ENCODE measurements around the gene XIRP2. TPM values are rescaled to one million over a fixed set of nuclear protein-coding genes. Genes with fewer than 3 reads are reported as not detected.
A peak's percentile ranks its signal among the peaks of the same experiment; 100 is the strongest.

Gene XIRP2
- total and polyA plus RNA-seq, 10 of the 15 experiments (the other 5 are each of a cell fraction or from before 2014, with no cell fraction given) = 0.03 TPM; not detected in 9

GRCh38 chr2:166895243-166895642 is 7.0 kb downstream of the XIRP2 start:
- TF ChIP-seq MXI1 (IDR thresholded peaks at IDR 0.05; ENCODE audit: low read depth, low read length) (no peak), NBN (IDR thresholded peaks at IDR 0.05) (no peak)
- TF ChIP-seq, protein P1, sequence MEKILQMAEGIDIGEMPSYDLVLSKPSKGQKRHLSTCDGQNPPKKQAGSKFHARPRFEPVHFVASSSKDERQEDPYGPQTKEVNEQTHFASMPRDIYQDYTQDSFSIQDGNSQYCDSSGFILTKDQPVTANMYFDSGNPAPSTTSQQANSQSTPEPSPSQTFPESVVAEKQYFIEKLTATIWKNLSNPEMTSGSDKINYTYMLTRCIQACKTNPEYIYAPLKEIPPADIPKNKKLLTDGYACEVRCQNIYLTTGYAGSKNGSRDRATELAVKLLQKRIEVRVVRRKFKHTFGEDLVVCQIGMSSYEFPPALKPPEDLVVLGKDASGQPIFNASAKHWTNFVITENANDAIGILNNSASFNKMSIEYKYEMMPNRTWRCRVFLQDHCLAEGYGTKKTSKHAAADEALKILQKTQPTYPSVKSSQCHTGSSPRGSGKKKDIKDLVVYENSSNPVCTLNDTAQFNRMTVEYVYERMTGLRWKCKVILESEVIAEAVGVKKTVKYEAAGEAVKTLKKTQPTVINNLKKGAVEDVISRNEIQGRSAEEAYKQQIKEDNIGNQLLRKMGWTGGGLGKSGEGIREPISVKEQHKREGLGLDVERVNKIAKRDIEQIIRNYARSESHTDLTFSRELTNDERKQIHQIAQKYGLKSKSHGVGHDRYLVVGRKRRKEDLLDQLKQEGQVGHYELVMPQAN (conservative IDR thresholded peaks at IDR 0.05) = no peak
- 0 out of 3 replicates have a peak, but pooled peaks have one; percentile 23 for ATAC-seq
- H3K27ac ChIP-seq (ENCODE audit: control insufficient read depth, insufficient read depth) = no peak overlapping the region
- no peaks in the 10 kb centered on the region for H3K79me2 ChIP-seq (ENCODE audit: control insufficient read depth, insufficient read depth, low read length)
- intact Hi-C loops (cut with micrococcal nuclease; ENCODE audit: unreplicated experiment) (loop anchor here (10.0 kb wide), 1 partner anchor 360 kb away; no protein-coding TSS in a partner anchor), in situ Hi-C loops (cut with MboI) (no loop called here)
- no TSS peak for BruUV-seq (replicated peaks)
- H4K20me1 ChIP-seq (ENCODE audit: control insufficient read depth, insufficient read depth) = no peaks in the 10 kb centered on the region
- no peak for FAIRE-seq
- ChIA-PET CTCF (no interaction called here), RAD21 (ENCODE audit: unreplicated experiment) (interaction anchor here (1.5 kb wide), 1 partner anchor 194 kb away, joined by 3 read pairs; no protein-coding TSS in a partner anchor), POLR2A (no interaction called here), SMC1A (ENCODE audit: uncharacterized antibody, unreplicated experiment) (interaction anchor here (1.5 to 3.6 kb wide), 2 partner anchors 195 to 268 kb away, joined by 3 to 10 read pairs; no protein-coding TSS in a partner anchor)
- H3K36me3 ChIP-seq (ENCODE audit: control insufficient read depth in 2 of 2, insufficient read depth in 2 of 2, low read length in 1 of 2) = no peaks in the 10 kb centered on the region
- no peaks in the 10 kb centered on the region for H3K4me1 ChIP-seq (ENCODE audit: control insufficient read depth, insufficient read depth, low read length)
- H3K27me3 ChIP-seq (replicated peaks in 1 of 2; ENCODE audit: control insufficient read depth in 2 of 2, insufficient read depth in 2 of 2, low read length in 1 of 2) = no peaks in the 10 kb centered on the region
- no peak overlapping the region for H2AFZ ChIP-seq (ENCODE audit: control insufficient read depth, low read depth, low read length)
- H3K9me3 ChIP-seq (replicated peaks; ENCODE audit: control insufficient read depth, insufficient read depth, low read length) = no peaks in the 10 kb centered on the region
- no peak overlapping the region for H3K9ac ChIP-seq (ENCODE audit: control insufficient read depth, insufficient read depth, low read length)
- no peak overlapping the region for H3K4me2 ChIP-seq (ENCODE audit: control insufficient read depth, insufficient read depth)
- no peak overlapping the region for H3K4me3 ChIP-seq
- DNase-seq (ENCODE audit: low read depth, low spot score) = no peak
- 6% methylated on average over 2 of the region's 2 CpGs for WGBS (ENCODE audit: insufficient coverage, insufficient replicate concordance, low lambda C conversion rate, missing lambda C conversion rate)

- Histone ChIP-seq H3K36me3 (ENCODE audit: control insufficient read depth in 2 of 2, insufficient read depth in 2 of 2, low read length in 1 of 2) (no peaks in the 10 kb centered on the region), H3K79me2 (ENCODE audit: control insufficient read depth, insufficient read depth, low read length) (no peaks in the 10 kb centered on the region), H3K9ac (ENCODE audit: control insufficient read depth, insufficient read depth, low read length) (no peak overlapping the region), H3K4me3 (no peak overlapping the region), H2AFZ (ENCODE audit: control insufficient read depth, low read depth, low read length) (no peak overlapping the region), H3K9me3 (replicated peaks; ENCODE audit: control insufficient read depth, insufficient read depth, low read length) (no peaks in the 10 kb centered on the region), H3K4me2 (ENCODE audit: control insufficient read depth, insufficient read depth) (no peak overlapping the region), H3K4me1 (ENCODE audit: control insufficient read depth, insufficient read depth, low read length) (no peaks in the 10 kb centered on the region), H3K27ac (ENCODE audit: control insufficient read depth, insufficient read depth) (no peak overlapping the region), H3K27me3 (replicated peaks in 1 of 2; ENCODE audit: control insufficient read depth in 2 of 2, insufficient read depth in 2 of 2, low read length in 1 of 2) (no peaks in the 10 kb centered on the region), H4K20me1 (ENCODE audit: control insufficient read depth, insufficient read depth) (no peaks in the 10 kb centered on the region)
- TF ChIP-seq ZNF217 (IDR thresholded peaks at IDR 0.05) (no peak), HDAC6 (IDR thresholded peaks at IDR 0.05; ENCODE audit: unreplicated experiment) (no peak), CHD4 (IDR thresholded peaks at IDR 0.05) (no peak), KLF5 (IDR thresholded peaks at IDR 0.05; ENCODE audit: partially characterized antibody) (no peak), BRCA1 (IDR thresholded peaks at IDR 0.05; ENCODE audit: low read depth, low read length) (no peak), SUZ12 (IDR thresholded peaks at IDR 0.05; ENCODE audit: unreplicated experiment) (no peak), HDGF (IDR thresholded peaks at IDR 0.05) (no peak), HDAC2 (IDR thresholded peaks at IDR 0.05) (no peak), ZNF24 (IDR thresholded peaks at IDR 0.05) (no peak), TCF3 (IDR thresholded peaks at IDR 0.05; ENCODE audit: borderline replicate concordance, insufficient read depth, low read depth, low read length) (no peak), ELK1 (IDR thresholded peaks at IDR 0.05; ENCODE audit: low read depth, low read length) (no peak)
- SMC1A ChIA-PET (ENCODE audit: uncharacterized antibody, unreplicated experiment) = no interaction called here
- CTCF ChIA-PET = interaction anchor here (0.6 kb wide), 1 partner anchor 116 kb away, joined by 3 read pairs; no protein-coding TSS in a partner anchor
- RAD21 ChIA-PET (ENCODE audit: unreplicated experiment) = no interaction called here
- DNase-seq (ENCODE audit: low read depth, low spot score) = no peak
- ATAC-seq = no peak
- in situ Hi-C loops (cut with MboI) = no loop called here
- intact Hi-C loops (cut with micrococcal nuclease; ENCODE audit: unreplicated experiment) = loop anchor here (10.0 kb wide), 1 partner anchor 363 kb away; no protein-coding TSS in a partner anchor
- no TSS peak for BruUV-seq (replicated peaks)
- POLR2A ChIA-PET = no interaction called here
- no peak for FAIRE-seq
Measured at GRCh38 chr2:166897666-166898065, 9.4 kb downstream of the XIRP2 start.
